ENCODE data around the gene TMEM205.

TMEM205 gene

DNA sequence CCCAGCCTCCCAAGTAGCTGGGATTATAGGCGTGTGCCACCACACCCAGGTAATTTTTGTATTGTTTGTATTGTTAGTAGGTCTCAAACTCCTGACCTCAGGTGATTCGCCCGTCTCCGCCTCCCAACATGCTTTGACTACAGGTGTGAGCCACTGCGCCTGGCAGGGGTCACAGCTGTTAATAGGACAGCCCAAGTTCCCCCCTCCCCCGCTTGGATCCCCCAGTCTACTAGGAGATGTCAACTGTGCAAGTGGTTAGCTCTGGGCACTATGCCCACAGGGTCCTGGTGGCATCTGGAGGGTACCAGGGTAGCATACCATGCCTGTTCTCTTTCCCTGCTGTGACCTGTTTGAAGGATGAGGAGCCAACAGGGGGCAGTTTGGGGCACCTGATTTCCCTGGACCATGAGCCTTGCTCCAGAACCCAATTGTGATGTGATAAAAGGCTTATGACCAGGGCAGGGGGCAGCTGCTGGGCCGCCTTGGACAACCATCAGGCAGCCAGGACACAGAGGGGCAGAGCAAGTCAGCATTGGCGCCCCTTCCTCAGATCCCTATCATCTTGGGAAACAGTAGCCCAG is 50.3 kb downstream of the TMEM205 start, which contains the start of gene TSPAN16:
TSPAN16 (plus strand) TSS at position 496 of the 581 bp plus-strand sequence. CDS start 138 bp downstream, outside the sequence.
- no peak for DNase-seq

DNA sequence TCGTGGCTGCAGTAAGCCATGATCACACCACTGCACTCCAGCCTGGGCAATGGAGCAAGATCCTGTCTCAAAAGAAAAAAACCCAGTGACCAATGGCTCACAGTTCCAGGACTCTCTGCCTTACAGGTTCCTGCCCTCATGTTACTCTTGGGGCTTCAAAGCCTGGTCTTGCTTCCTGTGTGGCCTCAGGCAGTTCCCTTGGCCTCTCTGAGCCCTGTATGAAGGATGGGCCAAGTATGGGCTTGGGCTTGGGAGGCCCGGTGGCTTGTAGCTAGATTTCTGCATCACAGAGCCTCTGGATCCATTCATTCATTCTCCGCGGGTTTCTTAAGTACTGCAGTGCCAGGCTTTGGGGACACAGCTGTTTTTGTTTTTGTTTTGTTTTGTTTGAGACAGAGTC is 50.9 kb downstream of the TMEM205 start:
- no peak for DNase-seq

- peak; percentile 77 for DNase-seq
Measured at GRCh38 chr19:11293433-11294389, 52.4 kb downstream of the TMEM205 start.

All from NCI-H2227 treated with DMSO at 0.1 percent for 48 hours (cell line).